ENCODE data around the gene APLP2.

Gene APLP2

GRCh38 chr11:130096823-130097222, 27.1 kb downstream of the APLP2 start:
- no peak for DNase-seq (ENCODE audit: low spot score)

DNA sequence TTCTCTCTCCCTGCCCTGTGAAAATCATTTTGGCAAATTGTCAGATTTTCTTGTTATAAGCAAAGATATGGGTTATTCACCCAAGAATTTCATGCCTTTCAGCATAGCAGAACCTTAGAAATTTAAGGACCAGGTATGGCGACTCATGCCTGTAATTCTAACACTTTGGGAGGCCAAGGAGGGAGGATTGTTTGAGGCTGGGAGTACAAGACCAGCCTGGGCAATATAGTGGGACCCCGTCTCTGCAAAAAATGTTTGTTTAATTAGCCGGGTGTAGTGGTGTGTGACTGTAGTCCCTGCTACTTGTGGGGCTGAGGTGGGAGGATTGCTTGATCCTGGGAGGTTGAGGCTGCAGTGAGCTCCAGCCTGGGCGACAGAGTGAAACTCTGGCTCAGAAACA, 27.6 kb downstream of the APLP2 start:
- no peak for TF ChIP-seq CTCF (IDR thresholded peaks at IDR 0.05; ENCODE audit: extremely low read depth, missing control alignments)
- DNase-seq (ENCODE audit: low spot score) = no peak

More at GRCh38 chr11:130096823-130097222, 27.1 kb downstream of the APLP2 start:
- no peak for TF ChIP-seq CTCF (IDR thresholded peaks at IDR 0.05; ENCODE audit: extremely low read depth, missing control alignments)

DNA sequence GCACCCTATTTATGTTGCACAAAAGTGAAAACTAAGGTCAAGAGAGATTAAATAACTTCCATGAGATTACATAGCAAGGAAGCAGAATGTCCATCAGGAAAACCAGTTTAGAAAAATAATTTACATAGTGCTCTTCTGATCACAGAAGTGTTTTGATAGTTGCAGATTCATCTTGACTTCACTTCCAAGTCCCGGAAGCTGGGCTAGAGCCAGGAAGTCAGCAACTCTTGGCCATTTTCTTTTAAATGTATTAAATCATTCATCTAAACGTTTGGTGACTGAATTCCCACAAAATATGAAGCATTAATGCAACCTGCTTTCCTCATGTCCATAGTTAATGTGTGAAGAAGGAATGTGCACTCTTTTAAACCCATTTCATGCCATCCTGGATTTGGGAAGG, 29.7 kb downstream of the APLP2 start:
- DNase-seq (ENCODE audit: low spot score) = no peak
- no peak for TF ChIP-seq CTCF (IDR thresholded peaks at IDR 0.05; ENCODE audit: extremely low read depth, missing control alignments)

DNA sequence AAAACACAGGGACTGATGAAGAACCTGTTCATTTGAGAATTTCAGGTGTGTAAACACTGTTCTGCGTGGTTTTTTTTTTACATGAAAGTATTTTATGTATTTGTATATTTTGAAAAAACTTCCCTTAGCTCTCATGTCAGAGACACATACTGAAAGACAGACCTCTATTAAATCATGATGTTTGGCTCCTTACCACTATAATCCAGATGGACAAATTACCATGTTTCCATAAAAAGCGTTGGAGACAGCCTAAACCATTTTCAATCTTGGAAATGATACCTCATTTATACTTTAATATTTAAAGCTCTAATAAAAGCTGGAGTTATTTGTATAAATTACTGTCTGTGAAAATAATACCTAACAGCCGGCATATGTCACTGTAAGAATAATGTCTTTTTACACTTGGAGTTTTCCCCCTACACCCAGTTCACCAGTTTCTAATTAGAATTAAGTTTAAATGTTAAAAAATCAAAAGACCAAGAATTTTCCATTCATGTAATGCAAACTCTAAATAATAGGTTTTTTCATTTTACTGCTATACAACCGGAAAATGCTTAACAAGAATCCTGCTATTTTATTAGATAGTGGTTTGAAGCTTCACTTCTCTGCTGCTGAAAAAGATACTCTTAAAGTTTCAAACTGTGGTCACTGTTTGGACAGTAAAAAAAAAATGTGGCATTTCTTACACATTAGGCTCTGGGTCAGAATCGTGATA, 30.8 kb downstream of the APLP2 start:
- TF ChIP-seq CTCF (IDR thresholded peaks at IDR 0.05; ENCODE audit: extremely low read depth, missing control alignments) = no peak
- DNase-seq (ENCODE audit: low spot score) = no peak

GRCh38 chr11:130101661-130102060, 32.0 kb downstream of the APLP2 start:
- TF ChIP-seq CTCF (IDR thresholded peaks at IDR 0.05; ENCODE audit: extremely low read depth, missing control alignments) = no peak
- no peak for DNase-seq (ENCODE audit: low spot score)

- TF ChIP-seq CTCF (IDR thresholded peaks at IDR 0.05; ENCODE audit: extremely low read depth, missing control alignments) = no peak
Measured at GRCh38 chr11:130102301-130103249, 32.9 kb downstream of the APLP2 start.

DNA sequence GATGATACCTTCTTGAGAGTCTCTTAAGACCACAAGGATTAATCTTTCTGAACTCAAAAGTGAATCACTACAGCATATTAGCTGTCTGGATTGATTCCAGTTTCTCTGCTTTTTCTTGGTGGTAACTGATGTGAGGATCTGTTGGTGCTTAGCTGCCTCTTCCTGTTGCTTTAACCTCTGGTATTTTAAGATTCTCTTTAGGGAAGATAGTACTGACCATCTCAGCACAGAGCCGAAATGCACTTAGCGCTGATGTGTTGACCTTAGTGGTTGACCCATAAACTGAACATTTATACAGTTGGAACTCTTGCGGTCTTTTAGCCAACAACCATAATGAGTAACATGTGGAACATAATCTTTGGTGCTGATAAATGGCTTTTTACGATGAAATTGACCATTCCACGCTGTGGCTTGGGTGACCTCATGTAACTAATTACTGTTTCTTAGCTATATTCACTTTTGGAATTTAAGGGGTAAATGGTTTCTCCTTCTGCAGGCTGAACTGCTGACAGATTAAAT, 33.7 kb downstream of the APLP2 start:
- DNase-seq (ENCODE audit: low spot score) = no peak
- TF ChIP-seq CTCF (IDR thresholded peaks at IDR 0.05; ENCODE audit: extremely low read depth, missing control alignments) = no peak

More at GRCh38 chr11:130102301-130103249, 32.9 kb downstream of the APLP2 start:
- no peak for DNase-seq (ENCODE audit: low spot score)
